Measurements from ENCODE around the gene PDE3B. TPM values are rescaled to one million over a fixed set of nuclear protein-coding genes. Genes with fewer than 3 reads are reported as not detected.
A peak's percentile ranks its signal among the peaks of the same experiment; 100 is the strongest.
"Not testable (repeated sequence)": the region's sequence is repeated elsewhere in the genome, so short reads cannot be mapped to it uniquely, and the experiment has no call there.

PDE3B gene
- total and polyA plus RNA-seq, 2 donors = 9.8 to 32.9 TPM

GRCh38 chr11:14789879-14790484, 146.4 kb downstream of the PDE3B start:
- DNase-seq (ENCODE audit: low read depth in 6 of 9, low spot score in 9 of 9) = peak in 1 of 9 donors; percentile 50
- no peaks in the 10 kb centered on the region for H3K36me3 ChIP-seq (ENCODE audit: control insufficient read depth in 2 of 2, insufficient read depth in 2 of 2, low read length in 1 of 2)
- no peak overlapping the region for H3K27ac ChIP-seq (ENCODE audit: low read depth in 1 of 2, low read length in 1 of 2)
- no peaks in the 10 kb centered on the region for H3K27me3 ChIP-seq (ENCODE audit: control insufficient read depth in 2 of 2, insufficient read depth in 1 of 2, low read length in 1 of 2)
- H3K9me3 ChIP-seq (ENCODE audit: control insufficient read depth in 2 of 2, insufficient read depth in 1 of 2, low read length in 1 of 2) = no peaks in the 10 kb centered on the region
- H3K4me1 ChIP-seq (ENCODE audit: control insufficient read depth in 2 of 2, insufficient read depth in 2 of 2, low read length in 2 of 2) = no peaks in the 10 kb centered on the region
- no peak overlapping the region for H3K4me3 ChIP-seq (ENCODE audit: low read length in 2 of 2)

- H3K4me1 ChIP-seq (ENCODE audit: control insufficient read depth in 2 of 2, insufficient read depth in 2 of 2, low read length in 2 of 2) = no peaks in the 10 kb centered on the region
- no peaks in the 10 kb centered on the region for H3K36me3 ChIP-seq (ENCODE audit: control insufficient read depth in 2 of 2, insufficient read depth in 2 of 2, low read length in 1 of 2)
- H3K4me3 ChIP-seq (ENCODE audit: low read length in 2 of 2) = no peak overlapping the region
- H3K9me3 ChIP-seq (ENCODE audit: control insufficient read depth in 2 of 2, insufficient read depth in 1 of 2, low read length in 1 of 2) = no peaks in the 10 kb centered on the region
- H3K27ac ChIP-seq (ENCODE audit: low read depth in 1 of 2, low read length in 1 of 2) = no peak overlapping the region
- 95% methylated on average over 2 of the region's 2 CpGs for WGBS
- no peak for DNase-seq (ENCODE audit: low read depth in 6 of 9, low spot score in 9 of 9)
- H3K27me3 ChIP-seq (ENCODE audit: control insufficient read depth in 2 of 2, insufficient read depth in 1 of 2, low read length in 1 of 2) = no peaks in the 10 kb centered on the region
Observed at GRCh38 chr11:14793546-14793945, 149.9 kb downstream of the PDE3B start.

GRCh38 chr11:14796028-14796427, 152.4 kb downstream of the PDE3B start:
- not testable (repeated sequence) for H3K4me1 ChIP-seq (ENCODE audit: control insufficient read depth in 2 of 2, insufficient read depth in 2 of 2, low read length in 2 of 2); H3K4me3 ChIP-seq (ENCODE audit: low read length in 2 of 2); H3K9me3 ChIP-seq (ENCODE audit: control insufficient read depth in 2 of 2, insufficient read depth in 1 of 2, low read length in 1 of 2); DNase-seq (ENCODE audit: low read depth in 6 of 9, low spot score in 9 of 9); H3K27me3 ChIP-seq (ENCODE audit: control insufficient read depth in 2 of 2, insufficient read depth in 1 of 2, low read length in 1 of 2); H3K27ac ChIP-seq (ENCODE audit: low read depth in 1 of 2, low read length in 1 of 2); H3K36me3 ChIP-seq (ENCODE audit: control insufficient read depth in 2 of 2, insufficient read depth in 2 of 2, low read length in 1 of 2)
- 94% methylated on average over 4 of the region's 4 CpGs for WGBS

GRCh38 chr11:14803846-14804245, 160.2 kb downstream of the PDE3B start:
- H3K9me3 ChIP-seq (ENCODE audit: control insufficient read depth in 2 of 2, insufficient read depth in 1 of 2, low read length in 1 of 2) = no peaks in the 10 kb centered on the region
- H3K4me3 ChIP-seq (ENCODE audit: low read length in 2 of 2) = no peak overlapping the region
- no peak overlapping the region for H3K27ac ChIP-seq (ENCODE audit: low read depth in 1 of 2, low read length in 1 of 2)
- WGBS = 98% methylated on average over 2 of the region's 2 CpGs
- DNase-seq (ENCODE audit: low read depth in 6 of 9, low spot score in 9 of 9) = no peak
- H3K27me3 ChIP-seq (ENCODE audit: control insufficient read depth in 2 of 2, insufficient read depth in 1 of 2, low read length in 1 of 2) = no peaks in the 10 kb centered on the region
- no peaks in the 10 kb centered on the region for H3K36me3 ChIP-seq (ENCODE audit: control insufficient read depth in 2 of 2, insufficient read depth in 2 of 2, low read length in 1 of 2)
- H3K4me1 ChIP-seq (ENCODE audit: control insufficient read depth in 2 of 2, insufficient read depth in 2 of 2, low read length in 2 of 2) = no peaks in the 10 kb centered on the region

- Histone ChIP-seq H3K9me3 (ENCODE audit: control insufficient read depth in 2 of 2, insufficient read depth in 1 of 2, low read length in 1 of 2) (no peaks in the 10 kb centered on the region), H3K27me3 (ENCODE audit: control insufficient read depth in 2 of 2, insufficient read depth in 1 of 2, low read length in 1 of 2) (no peaks in the 10 kb centered on the region), H3K4me1 (ENCODE audit: control insufficient read depth in 2 of 2, insufficient read depth in 2 of 2, low read length in 2 of 2) (no peaks in the 10 kb centered on the region), H3K4me3 (ENCODE audit: low read length in 2 of 2) (no peak overlapping the region), H3K36me3 (ENCODE audit: control insufficient read depth in 2 of 2, insufficient read depth in 2 of 2, low read length in 1 of 2) (no peaks in the 10 kb centered on the region), H3K27ac (ENCODE audit: low read depth in 1 of 2, low read length in 1 of 2) (no peak overlapping the region)
- no peak for DNase-seq (ENCODE audit: low read depth in 6 of 9, low spot score in 9 of 9)
Observed at GRCh38 chr11:14809466-14809865, 165.9 kb downstream of the PDE3B start.

GRCh38 chr11:14812757-14813156, 169.2 kb downstream of the PDE3B start:
- Histone ChIP-seq H3K36me3 (ENCODE audit: control insufficient read depth in 2 of 2, insufficient read depth in 2 of 2, low read length in 1 of 2) (no peaks in the 10 kb centered on the region), H3K27ac (ENCODE audit: low read depth in 1 of 2, low read length in 1 of 2) (no peak overlapping the region), H3K4me3 (ENCODE audit: low read length in 2 of 2) (no peak overlapping the region), H3K27me3 (ENCODE audit: control insufficient read depth in 2 of 2, insufficient read depth in 1 of 2, low read length in 1 of 2) (no peaks in the 10 kb centered on the region), H3K9me3 (ENCODE audit: control insufficient read depth in 2 of 2, insufficient read depth in 1 of 2, low read length in 1 of 2) (no peaks in the 10 kb centered on the region), H3K4me1 (ENCODE audit: control insufficient read depth in 2 of 2, insufficient read depth in 2 of 2, low read length in 2 of 2) (no peaks in the 10 kb centered on the region)
- WGBS = 98% methylated on average over 3 of the region's 3 CpGs
- no peak for DNase-seq (ENCODE audit: low read depth in 6 of 9, low spot score in 9 of 9)

GRCh38 chr11:14813516-14813915, 169.9 kb downstream of the PDE3B start:
- no peak for DNase-seq (ENCODE audit: low read depth in 6 of 9, low spot score in 9 of 9)
- H3K36me3 ChIP-seq (ENCODE audit: control insufficient read depth in 2 of 2, insufficient read depth in 2 of 2, low read length in 1 of 2) = no peaks in the 10 kb centered on the region
- no peaks in the 10 kb centered on the region for H3K9me3 ChIP-seq (ENCODE audit: control insufficient read depth in 2 of 2, insufficient read depth in 1 of 2, low read length in 1 of 2)
- no peaks in the 10 kb centered on the region for H3K27me3 ChIP-seq (ENCODE audit: control insufficient read depth in 2 of 2, insufficient read depth in 1 of 2, low read length in 1 of 2)
- H3K4me1 ChIP-seq (ENCODE audit: control insufficient read depth in 2 of 2, insufficient read depth in 2 of 2, low read length in 2 of 2) = no peaks in the 10 kb centered on the region
- no peak overlapping the region for H3K4me3 ChIP-seq (ENCODE audit: low read length in 2 of 2)
- H3K27ac ChIP-seq (ENCODE audit: low read depth in 1 of 2, low read length in 1 of 2) = no peak overlapping the region

GRCh38 chr11:14818779-14819178, 175.2 kb downstream of the PDE3B start:
- H3K9me3 ChIP-seq (ENCODE audit: control insufficient read depth in 2 of 2, insufficient read depth in 1 of 2, low read length in 1 of 2) = no peaks in the 10 kb centered on the region
- no peak overlapping the region for H3K4me3 ChIP-seq (ENCODE audit: low read length in 2 of 2)
- no peaks in the 10 kb centered on the region for H3K36me3 ChIP-seq (ENCODE audit: control insufficient read depth in 2 of 2, insufficient read depth in 2 of 2, low read length in 1 of 2)
- 98% methylated on average over 2 of the region's 2 CpGs for WGBS
- no peak overlapping the region for H3K27ac ChIP-seq (ENCODE audit: low read depth in 1 of 2, low read length in 1 of 2)
- H3K4me1 ChIP-seq (ENCODE audit: control insufficient read depth in 2 of 2, insufficient read depth in 2 of 2, low read length in 2 of 2) = no peaks in the 10 kb centered on the region
- H3K27me3 ChIP-seq (ENCODE audit: control insufficient read depth in 2 of 2, insufficient read depth in 1 of 2, low read length in 1 of 2) = no peaks in the 10 kb centered on the region
- DNase-seq (ENCODE audit: low read depth in 6 of 9, low spot score in 9 of 9) = no peak

GRCh38 chr11:14819596-14819995, 176.0 kb downstream of the PDE3B start:
- no peaks in the 10 kb centered on the region for H3K9me3 ChIP-seq (ENCODE audit: control insufficient read depth in 2 of 2, insufficient read depth in 1 of 2, low read length in 1 of 2)
- H3K27ac ChIP-seq (ENCODE audit: low read depth in 1 of 2, low read length in 1 of 2) = no peak overlapping the region
- H3K4me1 ChIP-seq (ENCODE audit: control insufficient read depth in 2 of 2, insufficient read depth in 2 of 2, low read length in 2 of 2) = no peaks in the 10 kb centered on the region
- no peak for DNase-seq (ENCODE audit: low read depth in 6 of 9, low spot score in 9 of 9)
- H3K36me3 ChIP-seq (ENCODE audit: control insufficient read depth in 2 of 2, insufficient read depth in 2 of 2, low read length in 1 of 2) = no peaks in the 10 kb centered on the region
- H3K4me3 ChIP-seq (ENCODE audit: low read length in 2 of 2) = no peak overlapping the region
- no peaks in the 10 kb centered on the region for H3K27me3 ChIP-seq (ENCODE audit: control insufficient read depth in 2 of 2, insufficient read depth in 1 of 2, low read length in 1 of 2)

GRCh38 chr11:14821031-14821430, 177.4 kb downstream of the PDE3B start:
- Histone ChIP-seq H3K4me1 (ENCODE audit: control insufficient read depth in 2 of 2, insufficient read depth in 2 of 2, low read length in 2 of 2) (no peaks in the 10 kb centered on the region), H3K27ac (ENCODE audit: low read depth in 1 of 2, low read length in 1 of 2) (no peak overlapping the region), H3K36me3 (ENCODE audit: control insufficient read depth in 2 of 2, insufficient read depth in 2 of 2, low read length in 1 of 2) (no peaks in the 10 kb centered on the region), H3K9me3 (ENCODE audit: control insufficient read depth in 2 of 2, insufficient read depth in 1 of 2, low read length in 1 of 2) (no peaks in the 10 kb centered on the region), H3K27me3 (ENCODE audit: control insufficient read depth in 2 of 2, insufficient read depth in 1 of 2, low read length in 1 of 2) (no peaks in the 10 kb centered on the region), H3K4me3 (ENCODE audit: low read length in 2 of 2) (no peak overlapping the region)
- no peak for DNase-seq (ENCODE audit: low read depth in 6 of 9, low spot score in 9 of 9)
